AG09319 (cell line): ENCODE results near the gene FASTK.

Experiments
- DNase-seq: peaks from one replicate; pipeline ENCODE4 v3.0.0-alpha.2; 2010; ENCODE audit warnings: low read depth; ENCODE audit errors: extremely low read depth
- CTCF ChIP-seq: IDR thresholded peaks from 2 replicates; pipeline ENCODE4 v1.5.1; 2011; ENCODE audit warnings: low read depth, mild to moderate bottlenecking, inconsistent platforms, low read length, moderate library complexity

FASTK gene

GRCh38 chr7:151125846-151126481 lies 45.4 kb upstream of the FASTK start:
- TF ChIP-seq CTCF = no peak
- DNase-seq = no peak

- no peak for DNase-seq
- peak; percentile 11 for TF ChIP-seq CTCF
Measured at GRCh38 chr7:151125470-151125845, 44.8 kb upstream of the FASTK start.

- no peak for TF ChIP-seq CTCF
- no peak for DNase-seq
Measured at GRCh38 chr7:151124899-151125399, 44.3 kb upstream of the FASTK start.

- no peak for TF ChIP-seq CTCF
- no peak for DNase-seq
Measured at GRCh38 chr7:151124481-151124880, 43.9 kb upstream of the FASTK start.

- DNase-seq = peak; percentile 45
Measured at GRCh38 chr7:151123822-151124464, 43.3 kb upstream of the FASTK start.

GRCh38 chr7:151123158-151123821 lies 42.7 kb upstream of the FASTK start:
- DNase-seq = no peak
- no peak for TF ChIP-seq CTCF

More at GRCh38 chr7:151123822-151124464, 43.3 kb upstream of the FASTK start:
- no peak; the same call in none of the 2 replicates for TF ChIP-seq CTCF

- no peak for DNase-seq
- TF ChIP-seq CTCF = no peak
Measured at GRCh38 chr7:151122796-151123157, 42.2 kb upstream of the FASTK start.
